IPS-NIHi7 (cell line): Measurements from ENCODE around the gene STX19.
"Not testable (repeated sequence)": the region's sequence is repeated elsewhere in the genome, so short reads cannot be mapped to it uniquely, and the experiment has no call there.

ENCODE experiments used
- DNase-seq: peaks from one replicate; pipeline ENCODE4 v3.0.0; 2012; ENCODE audit warnings: mixed read lengths; ENCODE audit errors: extremely low spot score

STX19 gene

DNA sequence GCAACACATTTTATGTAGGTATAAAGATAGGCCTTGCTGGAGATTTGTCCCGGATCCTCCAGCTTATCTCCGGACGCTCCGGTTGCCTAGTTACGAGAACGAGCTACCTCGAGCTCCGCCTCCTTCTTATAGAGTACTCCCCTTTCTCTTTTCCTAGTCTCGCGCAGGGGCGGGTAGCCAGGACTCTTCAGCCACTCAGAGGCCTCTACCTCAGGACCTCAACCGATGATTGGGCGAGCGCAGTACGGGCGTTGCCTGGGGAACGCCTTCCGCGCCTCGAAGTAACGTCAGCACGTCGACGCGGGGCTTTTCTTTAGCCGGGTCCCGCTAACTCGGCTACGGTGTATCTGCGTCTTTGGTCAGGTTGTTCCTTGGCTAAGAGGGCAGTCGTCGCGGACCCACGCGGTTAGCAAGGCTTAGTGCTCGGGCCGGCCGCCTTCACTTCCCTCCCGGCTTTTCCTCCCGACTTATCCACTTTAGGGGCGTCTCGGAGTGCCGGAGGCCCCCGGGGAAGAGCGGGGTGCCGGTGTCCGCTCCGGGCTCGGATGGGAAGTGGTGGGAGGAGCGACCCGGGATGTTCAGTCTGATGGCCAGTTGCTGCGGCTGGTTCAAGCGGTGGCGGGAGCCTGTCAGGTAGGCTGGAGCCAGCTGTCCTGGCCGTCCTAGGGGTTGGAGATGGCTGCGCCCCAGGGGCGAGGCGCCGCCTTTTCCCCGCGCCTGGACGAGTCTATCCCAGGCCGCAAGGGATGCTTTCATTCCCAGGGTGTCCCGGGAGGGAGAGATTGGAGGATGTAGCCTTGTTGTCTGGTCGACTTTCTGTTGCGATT lies 48.3 kb downstream of the STX19 start, which contains the start of gene ARL13B:
Gene ARL13B (plus strand): TSS at position 306 of the 827 bp plus-strand sequence. CDS start 269 bp downstream, at position 575.
- peak; percentile 97 for DNase-seq

DNA sequence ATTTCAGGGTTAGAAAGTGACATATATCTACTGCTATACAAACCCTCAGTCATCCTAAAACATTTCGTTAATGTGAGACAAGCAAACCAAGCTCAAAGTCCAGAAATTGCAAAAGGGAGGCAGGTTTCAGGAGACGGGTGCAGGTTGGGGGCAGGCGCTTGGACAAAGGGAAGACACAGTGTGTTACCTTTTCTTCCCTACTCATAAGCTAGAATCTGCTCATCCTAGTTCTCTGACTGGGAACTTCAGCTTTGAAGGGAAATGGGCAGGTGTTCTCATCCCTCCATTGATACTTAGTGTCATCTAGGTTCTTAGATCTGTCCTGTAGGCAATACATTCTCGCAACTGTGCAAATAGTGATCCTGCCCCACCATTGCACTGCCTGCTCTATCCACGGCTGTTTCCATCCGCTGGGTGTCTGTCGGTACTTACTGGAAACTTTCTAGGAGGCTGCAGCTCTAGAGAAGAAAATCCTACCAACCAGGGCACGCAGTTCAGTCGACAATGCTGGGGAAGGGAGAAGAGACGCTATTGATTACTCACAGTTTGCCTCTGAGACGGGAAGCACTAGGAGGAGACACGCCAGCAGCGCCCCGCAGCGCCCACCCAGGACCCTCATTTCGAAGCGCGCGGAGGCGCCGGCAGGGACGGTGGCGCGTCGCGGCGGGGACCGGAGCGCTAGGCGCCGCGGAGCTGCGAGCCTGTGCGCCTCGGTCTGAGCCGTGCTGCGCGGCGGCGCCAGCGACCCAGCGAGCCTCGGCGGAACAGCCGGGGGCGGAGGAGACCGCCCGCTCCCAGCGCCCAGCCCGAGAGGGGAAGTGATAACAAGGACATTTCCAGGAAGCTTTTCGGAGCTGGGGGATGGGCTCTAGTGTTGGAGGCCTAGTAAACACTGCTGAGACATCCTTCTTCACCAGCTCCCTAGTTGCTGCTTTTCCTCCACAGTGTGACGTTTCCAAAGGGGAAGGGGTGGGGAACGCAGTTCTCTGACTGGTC lies 55.0 kb downstream of the STX19 start, which contains the start of gene PROS1:
Gene PROS1 (minus strand): TSS at position 766 of the 996 bp plus-strand sequence. CDS start 147 bp downstream, at position 619.
- peak; percentile 74 for DNase-seq

DNA sequence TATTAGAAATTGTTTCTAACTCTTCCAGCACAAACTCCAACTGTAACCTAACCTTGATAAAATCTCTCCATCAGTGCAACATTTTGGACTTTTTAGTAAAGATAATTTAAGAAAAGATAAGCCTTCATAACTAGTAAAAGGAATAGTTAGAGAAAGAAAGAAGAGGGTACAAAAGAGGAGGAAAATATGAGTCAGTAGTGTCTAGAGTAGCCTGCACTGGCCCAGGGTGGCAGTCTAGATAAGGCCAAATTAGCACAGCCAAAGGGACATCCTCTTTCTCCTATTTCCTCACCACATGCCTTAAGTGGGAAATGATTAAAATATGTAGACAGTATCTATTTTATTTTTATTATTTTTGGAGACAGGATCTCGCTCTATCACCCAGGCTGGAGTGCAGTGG lies 58.4 kb downstream of the STX19 start:
- no peak for DNase-seq

DNA sequence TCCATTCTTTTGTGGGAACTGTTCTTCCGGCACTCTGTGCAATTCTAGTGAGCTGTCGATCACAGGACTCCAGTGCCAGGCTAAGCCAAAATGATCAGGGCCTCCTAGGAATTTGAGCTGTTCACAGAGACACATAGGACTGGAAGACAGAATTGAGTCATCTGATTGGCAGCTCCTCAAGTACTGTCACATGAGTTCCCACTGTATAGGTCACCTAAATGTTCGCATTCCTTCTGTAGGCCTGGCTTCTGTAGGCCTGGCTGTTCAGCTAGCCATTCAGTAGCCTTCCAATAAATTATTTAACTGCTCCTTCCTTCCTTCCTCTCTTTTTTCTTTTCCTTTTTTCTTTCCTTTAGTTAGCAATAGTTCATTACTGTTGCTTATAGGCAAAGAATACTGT lies 59.0 kb downstream of the STX19 start:
- DNase-seq: no peak

DNA sequence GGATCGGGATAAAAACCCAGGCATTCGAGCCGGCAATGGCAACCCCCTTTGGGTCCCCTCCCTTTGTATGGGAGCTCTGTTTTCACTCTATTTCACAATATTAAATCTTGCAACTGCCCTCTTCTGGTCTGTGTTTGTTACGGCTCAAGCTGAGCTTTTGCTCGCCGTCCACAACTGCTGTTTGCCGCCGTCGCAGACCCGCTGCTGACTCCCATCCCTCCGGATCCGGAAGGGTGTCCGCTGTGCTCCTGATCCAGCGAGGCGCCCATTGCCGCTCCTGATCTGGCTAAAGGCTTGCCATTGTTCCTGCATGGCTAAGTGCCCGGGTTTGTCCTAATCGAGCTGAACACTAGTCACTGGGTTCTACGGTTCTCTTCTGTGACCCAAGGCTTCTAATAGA lies 63.3 kb downstream of the STX19 start:
- DNase-seq: not testable (repeated sequence)
